ACC112 (cell line): Measurements from ENCODE around the gene WFDC12.
A peak's percentile ranks its signal among the peaks of the same experiment; 100 is the strongest.

Source experiments
- H2AFZ ChIP-seq: fragments of 200-600 bp; sonication (generic); one replicate; pipeline ENCODE4 v1.6.0; 2017; ENCODE audit warnings: antibody characterized with exemption, low read length; ENCODE audit not compliant: unreplicated experiment
- H3K27ac ChIP-seq: fragments of 200-600 bp; sonication (generic); 2 replicates; pipeline ENCODE4 v1.5.1; 2014; ENCODE audit warnings: low read depth, mild to moderate bottlenecking, antibody characterized with exemption, low read length, moderate library complexity
- H3K27me3 ChIP-seq: fragments of 200-600 bp; sonication (generic); 2 replicates; pipeline ENCODE4 v1.6.1; 2014; ENCODE audit warnings: mild to moderate bottlenecking, antibody characterized with exemption, low read length, moderate library complexity, mixed read lengths; ENCODE audit not compliant: insufficient read depth
- H3K36me3 ChIP-seq: fragments of 200-600 bp; sonication (generic); 2 replicates; pipeline ENCODE4 v1.6.1; 2016; ENCODE audit warnings: mild to moderate bottlenecking, antibody characterized with exemption, low read length, moderate library complexity, mixed read lengths; ENCODE audit not compliant: insufficient read depth
- H3K4me1 ChIP-seq: fragments of 200-600 bp; sonication (generic); one replicate; pipeline ENCODE4 v1.6.1; 2016; ENCODE audit warnings: low read length, mixed read lengths; ENCODE audit not compliant: insufficient read depth, unreplicated experiment, control insufficient read depth
- H3K4me3 ChIP-seq: fragments of 200-600 bp; sonication (generic); 2 replicates; pipeline ENCODE4 v1.5.1; 2014; ENCODE audit warnings: mild to moderate bottlenecking, low read depth, low read length
- H3K79me2 ChIP-seq: fragments of 200-600 bp; sonication (generic); one replicate; pipeline ENCODE4 v1.6.0; 2016; ENCODE audit warnings: low read length; ENCODE audit not compliant: control insufficient read depth, unreplicated experiment, insufficient read depth

The WFDC12 gene

GRCh38 chr20:45092898-45093297, 31.4 kb downstream of the WFDC12 start:
- H3K79me2 ChIP-seq = no peaks in the 10 kb centered on the region
- H3K27ac ChIP-seq = no peak overlapping the region
- peaks cover 8% of the 10 kb centered on the region for H3K4me1 ChIP-seq
- H3K4me3 ChIP-seq = no peak overlapping the region
- H2AFZ ChIP-seq = no peak overlapping the region
- no peaks in the 10 kb centered on the region for H3K36me3 ChIP-seq
- peaks cover 13% of the 10 kb centered on the region for H3K27me3 ChIP-seq

GRCh38 chr20:45091366-45091765, 32.9 kb downstream of the WFDC12 start:
- Histone ChIP-seq H3K4me1 (peaks cover 16% of the 10 kb centered on the region), H3K27me3 (no peaks in the 10 kb centered on the region), H2AFZ (no peak overlapping the region), H3K4me3 (no peak overlapping the region), H3K79me2 (no peaks in the 10 kb centered on the region), H3K27ac (no peak overlapping the region), H3K36me3 (no peaks in the 10 kb centered on the region)

GRCh38 chr20:45090481-45090880, 33.8 kb downstream of the WFDC12 start:
- Histone ChIP-seq H3K79me2 (no peaks in the 10 kb centered on the region), H3K27ac (no peak overlapping the region), H3K36me3 (no peaks in the 10 kb centered on the region), H3K4me3 (no peak overlapping the region), H3K4me1 (peaks cover 16% of the 10 kb centered on the region), H3K27me3 (no peaks in the 10 kb centered on the region), H2AFZ (no peak overlapping the region)

- H3K27ac ChIP-seq = peak overlapping the region; percentile 73
- H3K4me1 ChIP-seq = peaks cover 16% of the 10 kb centered on the region
- H3K27me3 ChIP-seq = no peaks in the 10 kb centered on the region
- no peaks in the 10 kb centered on the region for H3K36me3 ChIP-seq
- H3K4me3 ChIP-seq = no peak overlapping the region
- no peak overlapping the region for H2AFZ ChIP-seq
- no peaks in the 10 kb centered on the region for H3K79me2 ChIP-seq
Measured at GRCh38 chr20:45088247-45088646, 36.0 kb downstream of the WFDC12 start.

GRCh38 chr20:45087814-45088213, 36.5 kb downstream of the WFDC12 start:
- Histone ChIP-seq H3K36me3 (no peaks in the 10 kb centered on the region), H3K27me3 (no peaks in the 10 kb centered on the region), H3K27ac (peak overlapping the region; percentile 73), H3K4me1 (peaks cover 16% of the 10 kb centered on the region), H3K4me3 (no peak overlapping the region), H3K79me2 (no peaks in the 10 kb centered on the region), H2AFZ (no peak overlapping the region)

GRCh38 chr20:45087097-45087790, 37.0 kb downstream of the WFDC12 start:
- Histone ChIP-seq H3K4me3 (no peak overlapping the region), H3K4me1 (peaks cover 16% of the 10 kb centered on the region), H3K27me3 (no peaks in the 10 kb centered on the region), H3K36me3 (no peaks in the 10 kb centered on the region), H2AFZ (no peak overlapping the region), H3K27ac (peak overlapping the region; percentile 73), H3K79me2 (no peaks in the 10 kb centered on the region)

- Histone ChIP-seq H3K79me2 (no peaks in the 10 kb centered on the region), H3K4me1 (peaks cover 16% of the 10 kb centered on the region)
Measured at GRCh38 chr20:45085867-45086266, 38.4 kb downstream of the WFDC12 start.

GRCh38 chr20:45085289-45085688, 39.0 kb downstream of the WFDC12 start:
- Histone ChIP-seq H3K79me2 (no peaks in the 10 kb centered on the region), H3K36me3 (no peaks in the 10 kb centered on the region), H2AFZ (no peak overlapping the region), H3K4me3 (no peak overlapping the region), H3K4me1 (peaks cover 12% of the 10 kb centered on the region), H3K27me3 (no peaks in the 10 kb centered on the region), H3K27ac (no peak overlapping the region)

More at GRCh38 chr20:45085867-45086266, 38.4 kb downstream of the WFDC12 start:
- no peak overlapping the region for H3K4me3 ChIP-seq
- H3K36me3 ChIP-seq = no peaks in the 10 kb centered on the region
- H2AFZ ChIP-seq = no peak overlapping the region
- no peak overlapping the region for H3K27ac ChIP-seq
- H3K27me3 ChIP-seq = no peaks in the 10 kb centered on the region

- H3K4me1 ChIP-seq = peaks cover 10% of the 10 kb centered on the region
- no peak overlapping the region for H3K4me3 ChIP-seq
- no peaks in the 10 kb centered on the region for H3K79me2 ChIP-seq
- no peaks in the 10 kb centered on the region for H3K27me3 ChIP-seq
- H3K27ac ChIP-seq = no peak overlapping the region
- no peaks in the 10 kb centered on the region for H3K36me3 ChIP-seq
- H2AFZ ChIP-seq = no peak overlapping the region
Measured at GRCh38 chr20:45083127-45083526, 41.1 kb downstream of the WFDC12 start.

- Histone ChIP-seq H3K4me3 (no peak overlapping the region), H3K27me3 (no peaks in the 10 kb centered on the region), H3K4me1 (peaks cover 4% of the 10 kb centered on the region), H3K27ac (no peak overlapping the region), H2AFZ (no peak overlapping the region), H3K79me2 (no peaks in the 10 kb centered on the region), H3K36me3 (peaks cover 3% of the 10 kb centered on the region; the same call in 1 of the 2 replicates)
Measured at GRCh38 chr20:45082468-45082867, 41.8 kb downstream of the WFDC12 start.

GRCh38 chr20:45080867-45081624, 43.2 kb downstream of the WFDC12 start:
- no peaks in the 10 kb centered on the region for H3K27me3 ChIP-seq
- peaks cover 3% of the 10 kb centered on the region; the same call in 1 of the 2 replicates for H3K36me3 ChIP-seq
- H2AFZ ChIP-seq = no peak overlapping the region
- no peaks in the 10 kb centered on the region for H3K79me2 ChIP-seq
- H3K4me3 ChIP-seq = no peak overlapping the region
- H3K27ac ChIP-seq = no peak overlapping the region
- no peaks in the 10 kb centered on the region for H3K4me1 ChIP-seq
